GM23338 (cell line): ENCODE measurements around the gene OR4P4.

Source experiments
- CTCF ChIP-seq, 2 experiments: fragments of 200-600 bp in 1 of 2; sonication (generic) in 1 of 2; conservative IDR thresholded peaks; 2 replicates each; pipeline versions ENCODE4 v1.5.1 to v1.6.1; 2016 to 2017; ENCODE audit warnings: antibody characterized with exemption in 2 of 2, low read depth in 2 of 2, mild to moderate bottlenecking in 2 of 2, moderate library complexity in 1 of 2
- ETS1 ChIP-seq: IDR thresholded peaks from 2 replicates; pipeline ENCODE4 v1.6.1; 2016; ENCODE audit warnings: antibody characterized with exemption
- EZH2 ChIP-seq: fragments of 200-600 bp; sonication (generic); IDR thresholded peaks from one replicate; pipeline ENCODE4 v1.8.0; 2017; ENCODE audit warnings: antibody characterized with exemption, mild to moderate bottlenecking, low read depth; ENCODE audit not compliant: unreplicated experiment
- EZH2phosphoT487 ChIP-seq: fragments of 200-600 bp; sonication (generic); IDR thresholded peaks from one replicate; pipeline ENCODE4 v1.8.1; 2018; ENCODE audit warnings: antibody characterized with exemption; ENCODE audit not compliant: unreplicated experiment
- JUNB ChIP-seq: IDR thresholded peaks from one replicate; pipeline ENCODE4 v1.6.1; 2016; ENCODE audit warnings: antibody characterized with exemption; ENCODE audit not compliant: unreplicated experiment
- POLR2AphosphoS5 ChIP-seq: IDR thresholded peaks from 2 replicates; pipeline ENCODE4 v1.6.1; 2016; ENCODE audit warnings: antibody characterized with exemption, low read depth
- REST ChIP-seq: IDR thresholded peaks from one replicate; pipeline ENCODE4 v1.6.1; 2018; ENCODE audit warnings: antibody characterized with exemption; ENCODE audit not compliant: unreplicated experiment
- ZNF114 ChIP-seq: fragments of 250-450 bp; sonication (Bioruptor Pico); IDR thresholded peaks from 2 replicates; pipeline ENCODE4 v1.5.0; 2020; ENCODE audit warnings: mild to moderate bottlenecking, moderate library complexity
- ZNF331 ChIP-seq: fragments of 250-450 bp; sonication (Bioruptor Pico); IDR thresholded peaks from 2 replicates; pipeline ENCODE4 v1.5.0; 2020; ENCODE audit warnings: low read depth, mild to moderate bottlenecking, moderate library complexity

GRCh38 chr11:55673860-55674259 is 38.9 kb downstream of the OR4P4 start:
- TF ChIP-seq CTCF (conservative IDR thresholded peaks at IDR 0.05; ENCODE audit: low read depth in 2 of 2) (no peak), EZH2phosphoT487 (no peak), POLR2AphosphoS5 (no peak), ETS1 (no peak), JUNB (no peak), EZH2 (no peak), REST (no peak), ZNF331 (CRISPR knock-in tag) (no peak), ZNF114 (CRISPR knock-in tag) (no peak)
